IMR-90 (cell line): ENCODE data around the gene ZNF548.

Experiments used
- FOS ChIP-seq: fragments of 150-350 bp; IDR thresholded peaks from 2 replicates; pipeline ENCODE4 v1.6.1; 2016; ENCODE audit warnings: low read depth, low read length
- MXI1 ChIP-seq: IDR thresholded peaks from 2 replicates; pipeline ENCODE4 v1.6.1; 2012; ENCODE audit warnings: low read depth, mild to moderate bottlenecking, low read length, moderate library complexity, borderline replicate concordance
- POLR2A ChIP-seq: IDR thresholded peaks from 2 replicates; pipeline ENCODE4 v1.6.1; 2012; ENCODE audit warnings: mild to moderate bottlenecking, low read depth, low read length
- TF ChIP-seq, protein P1 (sequence below): conservative IDR thresholded peaks from 2 replicates; pipeline ENCODE4 v1.5.1; 2012; ENCODE audit warnings: mild to moderate bottlenecking, low read depth, low read length, improper control_type of control experiment

- TF ChIP-seq, protein P1, sequence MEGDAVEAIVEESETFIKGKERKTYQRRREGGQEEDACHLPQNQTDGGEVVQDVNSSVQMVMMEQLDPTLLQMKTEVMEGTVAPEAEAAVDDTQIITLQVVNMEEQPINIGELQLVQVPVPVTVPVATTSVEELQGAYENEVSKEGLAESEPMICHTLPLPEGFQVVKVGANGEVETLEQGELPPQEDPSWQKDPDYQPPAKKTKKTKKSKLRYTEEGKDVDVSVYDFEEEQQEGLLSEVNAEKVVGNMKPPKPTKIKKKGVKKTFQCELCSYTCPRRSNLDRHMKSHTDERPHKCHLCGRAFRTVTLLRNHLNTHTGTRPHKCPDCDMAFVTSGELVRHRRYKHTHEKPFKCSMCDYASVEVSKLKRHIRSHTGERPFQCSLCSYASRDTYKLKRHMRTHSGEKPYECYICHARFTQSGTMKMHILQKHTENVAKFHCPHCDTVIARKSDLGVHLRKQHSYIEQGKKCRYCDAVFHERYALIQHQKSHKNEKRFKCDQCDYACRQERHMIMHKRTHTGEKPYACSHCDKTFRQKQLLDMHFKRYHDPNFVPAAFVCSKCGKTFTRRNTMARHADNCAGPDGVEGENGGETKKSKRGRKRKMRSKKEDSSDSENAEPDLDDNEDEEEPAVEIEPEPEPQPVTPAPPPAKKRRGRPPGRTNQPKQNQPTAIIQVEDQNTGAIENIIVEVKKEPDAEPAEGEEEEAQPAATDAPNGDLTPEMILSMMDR, result no peak
- TF ChIP-seq FOS (no peak), POLR2A (no peak), MXI1 (no peak)
Measured at GRCh38 chr19:57436417-57436816, 46.8 kb downstream of the ZNF548 start.
